Measurements from ENCODE around the gene THSD4. TPM values are rescaled to one million over a fixed set of nuclear protein-coding genes. Genes with fewer than 3 reads are reported as not detected.

The THSD4 gene
- total RNA-seq, 1 experiment from 2014 or later, result 24.2 TPM

- intact Hi-C loops (cut with micrococcal nuclease; ENCODE audit: unreplicated experiment), result no loop called here
- CTCF ChIA-PET, result no interaction called here
- Mint-ChIP-seq H3K9me3 (ENCODE audit: low read depth, unreplicated experiment) (no peaks in the 10 kb centered on the region), H3K27ac (ENCODE audit: unreplicated experiment) (no peak overlapping the region), H3K4me3 (ENCODE audit: low read depth, unreplicated experiment) (no peak overlapping the region), H3K4me1 (ENCODE audit: low read depth, unreplicated experiment) (peaks cover 27% of the 10 kb centered on the region), H3K27me3 (ENCODE audit: unreplicated experiment) (no peaks in the 10 kb centered on the region), H3K36me3 (ENCODE audit: insufficient read depth, unreplicated experiment) (no peaks in the 10 kb centered on the region)
- no peak for DNase-seq
- no peak for TF ChIP-seq CTCF (IDR thresholded peaks at IDR 0.05; ENCODE audit: unreplicated experiment)
- no TSS peak for BruUV-seq (replicated peaks)
Observed at GRCh38 chr15:71683411-71684274, 568.4 kb downstream of the THSD4 start.

GRCh38 chr15:71685420-71685993 lies 570.2 kb downstream of the THSD4 start:
- H3K27ac Mint-ChIP-seq (ENCODE audit: unreplicated experiment), result no peak overlapping the region
- no peak for TF ChIP-seq CTCF (IDR thresholded peaks at IDR 0.05; ENCODE audit: unreplicated experiment)

GRCh38 chr15:71686221-71687050 lies 571.2 kb downstream of the THSD4 start:
- no peak for DNase-seq
- intact Hi-C loops (cut with micrococcal nuclease; ENCODE audit: unreplicated experiment), result no loop called here
- no TSS peak for BruUV-seq (replicated peaks)
- no peak overlapping the region for H3K27ac Mint-ChIP-seq (ENCODE audit: unreplicated experiment)
- CTCF ChIA-PET, result no interaction called here
- no peak for TF ChIP-seq CTCF (IDR thresholded peaks at IDR 0.05; ENCODE audit: unreplicated experiment)
- H3K4me3 Mint-ChIP-seq (ENCODE audit: low read depth, unreplicated experiment), result no peak overlapping the region
- peaks cover 12% of the 10 kb centered on the region for H3K4me1 Mint-ChIP-seq (ENCODE audit: low read depth, unreplicated experiment)
- H3K36me3 Mint-ChIP-seq (ENCODE audit: insufficient read depth, unreplicated experiment), result no peaks in the 10 kb centered on the region
- no peaks in the 10 kb centered on the region for H3K9me3 Mint-ChIP-seq (ENCODE audit: low read depth, unreplicated experiment)
- no peaks in the 10 kb centered on the region for H3K27me3 Mint-ChIP-seq (ENCODE audit: unreplicated experiment)

More at GRCh38 chr15:71685420-71685993, 570.2 kb downstream of the THSD4 start:
- DNase-seq, result no peak
- intact Hi-C loops (cut with micrococcal nuclease; ENCODE audit: unreplicated experiment), result no loop called here
- no peaks in the 10 kb centered on the region for H3K27me3 Mint-ChIP-seq (ENCODE audit: unreplicated experiment)
- no peak overlapping the region for H3K4me3 Mint-ChIP-seq (ENCODE audit: low read depth, unreplicated experiment)
- CTCF ChIA-PET, result no interaction called here
- no TSS peak for BruUV-seq (replicated peaks)
- H3K9me3 Mint-ChIP-seq (ENCODE audit: low read depth, unreplicated experiment), result no peaks in the 10 kb centered on the region
- no peaks in the 10 kb centered on the region for H3K36me3 Mint-ChIP-seq (ENCODE audit: insufficient read depth, unreplicated experiment)
- H3K4me1 Mint-ChIP-seq (ENCODE audit: low read depth, unreplicated experiment), result peaks cover 8% of the 10 kb centered on the region

GRCh38 chr15:71687902-71688508 lies 572.7 kb downstream of the THSD4 start:
- Mint-ChIP-seq H3K27me3 (ENCODE audit: unreplicated experiment) (no peaks in the 10 kb centered on the region), H3K27ac (ENCODE audit: unreplicated experiment) (no peak overlapping the region), H3K4me1 (ENCODE audit: low read depth, unreplicated experiment) (peaks cover 25% of the 10 kb centered on the region), H3K36me3 (ENCODE audit: insufficient read depth, unreplicated experiment) (no peaks in the 10 kb centered on the region), H3K4me3 (ENCODE audit: low read depth, unreplicated experiment) (no peak overlapping the region), H3K9me3 (ENCODE audit: low read depth, unreplicated experiment) (no peaks in the 10 kb centered on the region)
- intact Hi-C loops (cut with micrococcal nuclease; ENCODE audit: unreplicated experiment), result no loop called here
- no peak for DNase-seq
- no peak for TF ChIP-seq CTCF (IDR thresholded peaks at IDR 0.05; ENCODE audit: unreplicated experiment)
- CTCF ChIA-PET, result no interaction called here
- BruUV-seq (replicated peaks), result no TSS peak
